Cerebellar cortex (tissue), 1 donor: ENCODE results near the gene PAX3.

Source experiments
- DNase-seq: peaks from one replicate; pipeline ENCODE4 v3.0.0-alpha.2; 2015; ENCODE audit warnings: low spot score

Gene PAX3

GRCh38 chr2:222310747-222311318 lies 12.0 kb upstream of the PAX3 start:
- DNase-seq = no peak

DNA sequence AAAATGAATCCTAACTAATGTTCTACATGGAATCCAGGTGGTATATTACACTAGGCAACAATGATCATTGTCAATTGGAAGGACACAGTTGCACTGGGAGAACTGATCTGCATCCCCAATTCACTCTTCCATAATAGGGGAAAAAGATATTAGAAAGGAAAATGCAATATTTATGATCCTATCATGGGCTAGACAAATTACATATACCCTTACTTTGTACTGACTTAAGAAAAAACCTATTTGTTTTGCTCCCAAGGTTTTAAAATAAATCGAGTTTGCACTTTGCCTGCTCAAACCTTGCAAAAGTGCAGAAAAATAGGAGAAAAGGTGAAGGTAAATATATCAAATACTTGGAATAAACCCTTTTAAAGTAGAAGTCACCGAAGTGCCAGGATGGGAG lies 11.0 kb upstream of the PAX3 start:
- no peak for DNase-seq

- DNase-seq = no peak
These were observed 10.6 kb upstream of the PAX3 start for GRCh38 chr2:222309361-222309760.

GRCh38 chr2:222307978-222308730 lies 9.4 kb upstream of the PAX3 start:
- DNase-seq = no peak

DNA sequence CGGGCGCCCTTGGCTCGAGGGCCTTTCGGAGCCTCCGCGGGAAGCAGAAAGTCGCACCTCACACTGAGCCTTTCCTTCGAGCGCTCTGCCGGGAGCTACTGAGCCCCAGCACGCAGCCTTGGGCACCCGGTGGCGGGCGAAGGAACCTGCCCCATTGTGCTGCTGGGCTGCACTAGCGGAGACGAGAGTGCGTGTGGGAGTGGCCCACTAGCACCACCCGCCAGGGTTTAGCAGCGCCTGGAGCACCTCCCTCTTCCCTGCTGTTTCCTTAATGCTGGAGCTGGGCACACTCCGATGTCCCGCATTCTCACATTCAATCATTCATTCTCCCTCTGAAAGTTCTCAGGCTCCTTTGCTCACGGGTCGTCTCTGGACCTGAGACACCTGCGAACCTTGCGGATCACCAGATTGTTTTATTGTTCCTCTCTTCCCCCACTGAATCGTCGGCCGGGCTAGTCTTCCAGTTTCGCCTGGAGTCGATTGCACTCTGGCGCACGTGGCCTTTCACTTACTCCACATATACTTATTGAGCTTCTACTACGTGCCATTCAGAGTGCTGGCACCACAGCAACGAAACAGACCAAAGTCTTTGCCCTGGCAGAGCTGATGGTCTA lies 8.5 kb upstream of the PAX3 start:
- no peak for DNase-seq

GRCh38 chr2:222306393-222307142 lies 7.8 kb upstream of the PAX3 start:
- DNase-seq = no peak

DNA sequence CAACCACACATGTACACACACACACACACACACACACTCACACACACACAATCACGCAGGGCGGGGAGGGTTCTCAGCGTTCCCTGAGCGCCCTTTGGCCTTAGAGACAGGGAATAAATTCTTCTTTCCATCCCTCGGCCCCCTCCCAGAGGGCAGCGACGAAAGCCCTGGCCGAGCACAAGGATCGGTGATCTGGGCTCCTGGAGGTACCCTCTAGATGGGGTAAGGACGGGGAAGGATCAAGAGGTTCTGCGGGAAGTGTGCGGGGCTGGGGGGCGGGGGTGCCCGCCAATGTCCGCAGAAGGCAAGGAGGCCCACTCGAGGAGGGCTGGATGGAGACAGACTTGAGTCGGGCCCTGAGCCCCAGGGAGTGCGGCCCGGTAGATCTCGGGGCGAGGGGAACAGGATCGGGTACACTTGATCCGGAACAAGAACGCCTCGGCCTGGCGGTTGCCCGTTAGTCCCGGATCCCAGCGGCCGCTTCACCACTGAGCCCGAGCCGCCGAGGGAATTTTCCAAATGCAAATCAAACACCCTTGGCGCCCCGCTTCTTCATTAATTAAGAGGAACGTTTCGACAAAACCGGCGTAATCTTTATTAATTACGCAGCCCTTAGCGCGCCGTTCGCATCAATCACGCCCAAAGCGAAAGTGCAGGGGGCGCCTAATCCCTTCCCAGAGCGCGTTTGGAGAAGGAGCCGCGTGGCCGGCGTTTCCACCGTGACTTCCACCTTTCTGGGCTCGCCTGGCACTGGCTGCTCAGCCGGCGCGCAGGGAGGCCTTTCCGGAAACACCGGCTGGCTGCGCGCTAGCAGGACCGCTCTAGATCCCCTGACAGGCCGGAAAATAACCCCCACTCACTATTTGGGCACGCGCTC lies 7.0 kb upstream of the PAX3 start:
- DNase-seq = no peak

DNA sequence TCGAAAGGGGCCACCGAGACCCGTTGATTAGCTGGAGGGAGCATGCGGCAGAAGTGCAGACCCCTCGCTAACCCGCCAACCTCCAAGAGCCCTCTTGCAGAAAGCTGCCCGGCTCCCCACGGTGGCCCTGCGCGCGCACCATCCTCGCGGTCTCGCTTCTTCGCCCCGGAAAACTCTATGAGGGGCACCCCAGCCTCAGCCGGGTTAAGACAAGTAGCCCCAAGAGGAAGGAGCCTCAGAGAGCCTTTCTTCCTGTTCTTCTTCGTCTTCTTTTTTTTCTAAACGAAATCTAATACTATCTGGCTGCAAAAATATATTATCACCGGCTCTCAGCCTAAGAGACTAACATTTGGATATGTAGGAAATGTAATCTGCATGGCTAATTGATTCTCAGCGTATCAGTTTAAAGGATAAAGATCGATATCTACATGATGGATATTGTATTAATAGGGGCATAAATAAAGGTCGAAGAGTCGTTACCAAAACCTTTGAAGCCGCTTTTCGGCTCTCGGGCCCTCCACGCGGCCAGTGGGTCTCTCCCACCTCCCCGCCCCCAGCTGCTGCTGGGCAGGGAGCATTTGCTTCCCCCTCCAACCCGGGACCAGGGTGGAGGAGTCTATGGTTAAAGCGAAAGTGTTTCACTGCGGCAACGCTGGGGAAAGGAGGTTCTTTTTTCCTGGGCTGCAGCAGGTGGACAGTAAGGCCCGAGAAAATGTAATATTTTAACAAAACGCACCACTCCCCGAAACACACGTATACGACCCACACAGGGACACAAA lies 6.1 kb upstream of the PAX3 start:
- DNase-seq = no peak

DNA sequence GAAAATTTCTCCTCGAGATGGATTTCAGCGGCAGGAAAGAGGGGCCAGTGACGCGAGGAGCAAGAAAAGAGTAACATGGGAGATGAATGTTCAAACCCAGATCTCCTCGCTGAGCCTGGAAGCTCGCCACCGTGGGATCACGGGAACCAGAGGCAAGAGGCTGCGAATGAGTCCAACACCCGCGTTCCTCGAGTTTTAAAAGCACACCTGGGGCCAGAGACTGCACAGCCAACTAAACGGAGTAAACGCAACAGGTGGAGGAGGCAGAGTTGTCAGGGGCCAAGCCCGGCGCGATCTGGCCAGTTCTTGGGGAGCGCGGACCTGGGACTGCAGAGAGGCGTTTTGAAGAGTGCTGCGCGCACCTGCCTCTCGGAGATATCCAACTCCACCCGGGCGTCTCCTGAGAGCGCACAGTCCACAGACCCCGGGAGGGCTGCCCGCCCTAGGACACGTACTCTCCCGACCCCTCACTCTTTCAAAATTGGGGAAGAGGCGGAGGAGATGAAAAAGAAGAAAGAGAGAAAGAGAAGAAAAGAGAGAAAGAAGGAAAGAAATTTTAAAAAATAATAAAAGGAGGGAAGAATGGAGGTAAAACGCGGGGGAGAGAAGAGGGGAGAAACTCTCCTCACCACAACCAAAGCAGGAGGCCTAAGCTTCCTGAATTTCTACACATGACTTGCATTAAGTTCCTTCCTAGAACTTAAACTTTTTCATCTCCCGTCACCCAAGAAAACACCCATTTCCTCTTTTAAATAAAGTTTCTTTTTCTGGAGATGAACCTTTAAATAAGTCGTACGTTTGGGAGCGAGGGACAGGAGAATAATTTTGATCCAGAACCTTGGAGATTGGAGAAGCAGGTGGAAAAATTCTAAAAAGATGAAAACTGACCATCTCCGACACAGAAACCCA lies 5.3 kb upstream of the PAX3 start:
- no peak for DNase-seq

DNA sequence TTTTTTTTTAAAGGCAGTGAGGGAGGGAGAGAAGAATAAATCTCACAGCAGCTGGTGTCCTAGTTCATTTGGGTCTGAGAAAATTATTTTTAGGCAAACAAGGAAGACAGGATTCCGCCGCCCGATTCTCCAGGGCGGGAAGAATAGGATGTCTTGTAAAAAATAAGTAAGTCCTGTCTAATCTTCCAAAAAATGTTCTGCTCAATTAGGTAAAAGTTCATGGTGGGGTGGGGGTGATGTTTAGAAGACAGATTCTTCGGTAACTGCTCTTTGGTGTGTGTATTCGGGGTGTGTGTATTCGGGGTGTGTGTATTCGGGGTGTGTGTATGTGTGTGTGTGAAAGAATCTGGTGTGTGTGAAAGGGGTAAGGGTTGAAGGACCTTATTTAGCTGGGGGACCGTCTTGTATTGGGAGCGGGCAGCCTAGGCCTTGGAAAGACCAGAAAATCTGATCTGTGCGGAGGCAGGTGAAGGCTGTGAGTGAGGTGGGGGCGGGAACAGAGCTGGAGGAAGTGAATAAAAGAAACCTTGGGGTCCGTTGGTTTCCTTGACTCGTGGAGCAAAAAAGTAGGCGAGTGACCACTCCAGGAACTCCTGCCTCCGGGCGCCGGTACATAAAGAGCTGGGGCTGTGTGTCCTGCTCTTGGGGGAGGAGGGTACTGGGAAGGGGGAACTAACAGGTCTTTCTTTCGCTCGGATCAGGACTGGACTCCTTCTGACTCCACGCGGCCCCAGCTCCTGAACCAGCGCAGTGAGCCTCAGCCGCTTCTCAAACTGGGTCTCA lies 4.4 kb upstream of the PAX3 start:
- DNase-seq = no peak

DNA sequence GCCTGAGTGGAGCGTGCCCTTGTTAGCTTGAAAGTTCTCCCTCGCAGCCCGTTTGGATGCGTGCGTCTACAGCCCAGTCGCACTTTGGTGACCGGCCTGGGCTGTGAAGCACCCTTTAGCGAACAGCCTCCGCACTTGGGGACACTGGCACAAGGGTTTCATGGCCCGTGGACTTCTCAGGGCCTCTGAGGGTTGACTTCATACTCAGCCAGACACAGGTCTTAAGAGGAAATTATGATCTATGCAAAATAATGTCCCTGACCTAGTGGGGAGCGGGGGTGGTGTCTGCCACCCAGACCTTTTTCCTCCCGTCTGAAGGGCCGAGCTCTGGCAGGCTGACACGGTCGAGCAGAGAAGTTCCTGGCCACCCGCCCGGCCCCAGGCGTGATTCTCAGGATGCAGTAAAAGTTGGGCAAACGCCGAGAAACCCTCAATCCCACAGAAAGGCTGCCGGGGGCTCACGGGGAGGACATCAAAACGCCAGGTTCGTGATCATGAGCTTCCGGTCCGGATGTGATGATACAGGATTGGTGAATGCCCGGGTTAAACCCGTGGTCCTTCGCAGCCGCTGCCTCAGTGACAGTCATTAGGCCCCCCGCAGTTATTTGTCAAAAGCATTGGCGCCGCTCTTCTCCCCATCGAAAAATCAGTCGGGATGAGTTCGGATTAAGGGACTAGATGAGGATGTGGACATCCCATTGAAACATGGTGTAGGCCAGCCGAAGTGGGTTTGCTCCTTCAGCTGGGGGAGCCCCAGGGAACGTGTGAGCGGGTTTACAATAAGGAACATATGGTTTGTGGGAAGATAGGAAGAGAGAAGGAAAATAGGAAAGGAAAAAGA lies 3.6 kb upstream of the PAX3 start:
- DNase-seq = no peak

GRCh38 chr2:222301796-222302118 lies 3.0 kb upstream of the PAX3 start:
- no peak for DNase-seq

- DNase-seq = no peak
These were observed 2.4 kb upstream of the PAX3 start for GRCh38 chr2:222301053-222301795.

- no peak for DNase-seq
These were observed 1.9 kb upstream of the PAX3 start for GRCh38 chr2:222300726-222301052.

- DNase-seq = no peak
These were observed 1.3 kb upstream of the PAX3 start for GRCh38 chr2:222299906-222300725.

GRCh38 chr2:222298001-222298310 lies 842 bp downstream of the PAX3 start:
- DNase-seq = no peak

- DNase-seq = no peak
These were observed 1.2 kb downstream of the PAX3 start for GRCh38 chr2:222297600-222297935.
